GM12878 (cell line): ENCODE data around the gene CFAP410. TPM values are rescaled to one million over a fixed set of nuclear protein-coding genes. Genes with fewer than 3 reads are reported as not detected.

Source experiments
- ATAC-seq: fragments of 200-7000 bp; cut with Tn5 transposase; 3 replicates; pipeline ENCODE4 v1.9.1; 2020; ENCODE audit warnings: mild to moderate bottlenecking, moderate library complexity
- BruUV-seq: library from RNA; stranded (reverse); fragments of 400-500 nt; replicated peaks from 2 replicates; lab custom pipeline; 2021; lab: Mats Ljungman, UMichigan
- CTCF ChIA-PET: fragments of 300-600 bp; sonication (Branson Sonifier 250); formaldehyde crosslinking; extraction: SDS; loops from one replicate; lab custom pipeline; 2021; ENCODE audit warnings: inconsistent platforms; lab: Yijun Ruan, JAX
- POLR2A ChIA-PET: fragments of 350-600 bp; formaldehyde crosslinking; extraction: SDS; loops from one replicate; lab custom pipeline; 2021; ENCODE audit warnings: inconsistent platforms; lab: Charles Lee
- RAD21 ChIA-PET: fragments of 300-600 bp; sonication (Branson Sonifier 250); formaldehyde crosslinking; loops from one replicate; lab custom pipeline; 2023; ENCODE audit warnings: antibody characterized with exemption; ENCODE audit not compliant: unreplicated experiment; lab: Charles Lee
- SMC1A ChIA-PET: fragments of 300-600 bp; sonication (Branson Sonifier 250); formaldehyde crosslinking; loops from one replicate; lab custom pipeline; 2023; ENCODE audit not compliant: unreplicated experiment, uncharacterized antibody; lab: Charles Lee
- DNase-seq: peaks from one replicate; pipeline ENCODE4 v3.0.0-alpha.2; 2011; ENCODE audit warnings: low read depth, low spot score
- FAIRE-seq: peaks from 3 replicates; lab custom pipeline; 2011; peaks lifted over from hg19 to GRCh38; lab: Jason Lieb, UNC
- H2AFZ ChIP-seq: 2 replicates; pipeline ENCODE4 v1.6.0; 2011; ENCODE audit warnings: low read depth, low read length, control low read depth; ENCODE audit not compliant: control insufficient read depth
- H3K27ac ChIP-seq: 2 replicates; pipeline ENCODE4 v1.5.1; 2011; ENCODE audit warnings: control low read depth; ENCODE audit not compliant: control insufficient read depth, insufficient read depth
- H3K27me3 ChIP-seq, 2 experiments: replicated peaks in 1 of 2; 2 replicates each; pipeline versions ENCODE4 v1.6.0 to v1.6.1; 2011; ENCODE audit warnings: low read length in 1 of 2; ENCODE audit not compliant: control insufficient read depth in 2 of 2, insufficient read depth in 2 of 2
- H3K36me3 ChIP-seq, 2 experiments: 2 replicates each; pipeline ENCODE4 v1.5.1; 2011; ENCODE audit warnings: low read length in 1 of 2; ENCODE audit not compliant: control insufficient read depth in 2 of 2, insufficient read depth in 2 of 2
- H3K4me1 ChIP-seq: 2 replicates; pipeline ENCODE4 v1.6.1; 2011; ENCODE audit warnings: mild to moderate bottlenecking, low read length, moderate library complexity, mixed read lengths; ENCODE audit not compliant: control insufficient read depth, insufficient read depth
- H3K4me2 ChIP-seq: 2 replicates; pipeline ENCODE4 v1.6.0; 2011; ENCODE audit warnings: control low read depth; ENCODE audit not compliant: control insufficient read depth, insufficient read depth
- H3K4me3 ChIP-seq: fragments of 200-600 bp; sonication (generic); 2 replicates; pipeline ENCODE4 v1.5.1; 2016
- H3K79me2 ChIP-seq: 2 replicates; pipeline ENCODE4 v1.6.0; 2011; ENCODE audit warnings: low read length; ENCODE audit not compliant: control insufficient read depth, insufficient read depth
- H3K9ac ChIP-seq: 2 replicates; pipeline ENCODE4 v1.8.0; 2011; ENCODE audit warnings: low read length, control low read depth, mixed read lengths; ENCODE audit not compliant: control insufficient read depth, insufficient read depth
- H3K9me3 ChIP-seq: replicated peaks from 3 replicates; pipeline ENCODE4 v1.5.1; 2011; ENCODE audit warnings: mild to moderate bottlenecking, low read length; ENCODE audit not compliant: control insufficient read depth, insufficient read depth
- H4K20me1 ChIP-seq: 2 replicates; pipeline ENCODE4 v1.6.0; 2011; ENCODE audit not compliant: control insufficient read depth, insufficient read depth
- ATF7 ChIP-seq: fragments of 450-650 bp; IDR thresholded peaks from 2 replicates; pipeline ENCODE4 v1.6.1; 2016; ENCODE audit warnings: low read depth, mild to moderate bottlenecking
- BRCA1 ChIP-seq: IDR thresholded peaks from 2 replicates; pipeline ENCODE4 v1.6.1; 2011; ENCODE audit warnings: low read depth, low read length, improper control_type of control experiment
- EGR1 ChIP-seq, 2 experiments: IDR thresholded peaks; 1 replicate in 1 of 2; 2 replicates in 1 of 2; pipeline ENCODE4 v1.6.1; 2011 to 2012; ENCODE audit warnings: low read depth in 2 of 2, low read length in 2 of 2, borderline replicate concordance in 1 of 2, mild to moderate bottlenecking in 1 of 2, moderate library complexity in 1 of 2
- MXI1 ChIP-seq: fragments of 150-350 bp; IDR thresholded peaks from 2 replicates; pipeline ENCODE4 v1.6.1; 2011; ENCODE audit warnings: low read depth, mild to moderate bottlenecking, inconsistent platforms, low read length, improper control_type of control experiment
- NFYB ChIP-seq: IDR thresholded peaks from 2 replicates; pipeline ENCODE4 v1.6.1; 2011; ENCODE audit warnings: low read depth, mild to moderate bottlenecking, low read length, improper control_type of control experiment, moderate library complexity; ENCODE audit not compliant: insufficient read depth
- POLR2AphosphoS5 ChIP-seq: IDR thresholded peaks from 2 replicates; pipeline ENCODE4 v1.6.1; 2011; ENCODE audit warnings: mild to moderate bottlenecking, low read length, inconsistent platforms
- RAD51 ChIP-seq: fragments of 450-650 bp; IDR thresholded peaks from 2 replicates; pipeline ENCODE4 v1.6.1; 2016; ENCODE audit warnings: moderate library complexity, mild to moderate bottlenecking, inconsistent platforms
- SMAD5 ChIP-seq: IDR thresholded peaks from 2 replicates; pipeline ENCODE4 v1.6.1; 2016; ENCODE audit warnings: antibody characterized with exemption, low read depth
- WGBS: methylation state at CpG from one replicate; pipeline ENCODE4 v1.1.6; 2016; ENCODE audit warnings: low lambda C conversion rate; ENCODE audit not compliant: insufficient replicate concordance, insufficient coverage; ENCODE audit errors: missing lambda C conversion rate; 5-methylcytosine and 5-hydroxymethylcytosine counted together
- in situ Hi-C: fragments of 300-500 bp; cut with MboI; formaldehyde crosslinking; loops from 9 replicates; pipeline ENCODE4 v1.14.3; 2018; ENCODE audit warnings: mixed read lengths
- intact Hi-C: fragments of 100-400 bp; cut with micrococcal nuclease; formaldehyde crosslinking; loops from one replicate; pipeline ENCODE4 v1.14.2; 2022; ENCODE audit not compliant: unreplicated experiment
- polyA plus RNA-seq, 11 experiments: library from polyadenylated mRNA; depleted of rRNA in 4 of 11; unstranded in 6 of 11; stranded (reverse) in 5 of 11; fragments of >200 nt; fragmentation: Nextera tagmentation in 4 of 11; fragmentation: Illumina TruSeq in 1 of 11; extraction: Ambion mirVana in 4 of 11; extraction: Trizol in 1 of 11; gene quantifications; 1 replicate in 1 of 11; 2 replicates in 10 of 11; pipeline versions ENCODE4 v1.2.1 to v1.2.3, GENCODE V29; 2011 to 2016; ENCODE audit warnings: inconsistent platforms in 2 of 11, missing spikeins in 2 of 11, low read depth in 1 of 11
- total RNA-seq, 4 experiments: library from RNA; depleted of rRNA in 3 of 4; stranded (reverse); fragments of >200 nt in 3 of 4; fragmentation: Illumina TruSeq in 1 of 4; extraction: Trizol in 1 of 4; gene quantifications; 2 replicates each; pipeline versions ENCODE4 v1.2.1 to v1.2.3, GENCODE V29; 2013 to 2021
- TF ChIP-seq, protein P1 (sequence below): IDR thresholded peaks from 2 replicates; pipeline ENCODE4 v1.6.1; 2012; ENCODE audit warnings: improper control_type of control experiment, low read depth, low read length; ENCODE audit not compliant: insufficient replicate concordance

The CFAP410 gene
- total and polyA plus RNA-seq, 10 of the 15 experiments (the other 5 are each of a cell fraction or from before 2014, with no cell fraction given) = 0.14 to 24.8 (median 11.3) TPM

DNA sequence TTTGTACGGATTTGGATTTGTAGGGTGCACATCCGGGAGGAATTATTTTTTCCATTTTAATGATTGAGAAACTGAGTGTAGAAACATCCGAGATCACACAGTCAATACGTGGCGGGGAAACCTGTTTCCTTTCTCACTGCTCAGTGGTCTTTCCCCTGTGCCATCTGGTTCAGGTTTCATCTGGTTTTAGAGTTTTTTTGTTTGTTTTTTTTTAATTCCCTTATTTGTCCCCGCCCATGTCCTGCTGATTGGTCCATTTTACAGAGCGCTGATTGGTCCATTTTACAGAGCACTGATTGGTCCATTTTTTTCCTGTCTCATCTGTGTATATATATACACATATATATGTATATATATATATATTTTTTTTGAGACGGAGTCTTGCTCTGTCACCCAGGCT is 20.2 kb upstream of the CFAP410 start:
- FAIRE-seq = no peak
- ChIA-PET CTCF (no interaction called here), SMC1A (no interaction called here), POLR2A (no interaction called here)
- H3K4me2 ChIP-seq = no peak overlapping the region
- H3K9ac ChIP-seq = no peak overlapping the region
- H2AFZ ChIP-seq = no peak overlapping the region
- H3K4me3 ChIP-seq = no peak overlapping the region
- H3K79me2 ChIP-seq = peaks cover 15% of the 10 kb centered on the region
- WGBS = 86% methylated on average over 8 of the region's 8 CpGs
- peaks cover 0 to 5% of the 10 kb centered on the region in 2 experiments; a peak in 1 of 4 replicates for H3K36me3 ChIP-seq
- no peak overlapping the region for H3K27ac ChIP-seq
- H3K9me3 ChIP-seq = no peaks in the 10 kb centered on the region; the same call in 2 of the 3 replicates
- TF ChIP-seq RAD51 (no peak), ATF7 (no peak), MXI1 (no peak), NFYB (0 out of 2 replicates have a peak, but pooled peaks have one; percentile 37), BRCA1 (no peak), POLR2AphosphoS5 (no peak), SMAD5 (no peak), EGR1 (IDR thresholded peaks at IDR 0.05; ENCODE audit: borderline replicate concordance in 1 of 2, low read depth in 2 of 2, low read length in 2 of 2) (no peak)
- TF ChIP-seq, protein P1, sequence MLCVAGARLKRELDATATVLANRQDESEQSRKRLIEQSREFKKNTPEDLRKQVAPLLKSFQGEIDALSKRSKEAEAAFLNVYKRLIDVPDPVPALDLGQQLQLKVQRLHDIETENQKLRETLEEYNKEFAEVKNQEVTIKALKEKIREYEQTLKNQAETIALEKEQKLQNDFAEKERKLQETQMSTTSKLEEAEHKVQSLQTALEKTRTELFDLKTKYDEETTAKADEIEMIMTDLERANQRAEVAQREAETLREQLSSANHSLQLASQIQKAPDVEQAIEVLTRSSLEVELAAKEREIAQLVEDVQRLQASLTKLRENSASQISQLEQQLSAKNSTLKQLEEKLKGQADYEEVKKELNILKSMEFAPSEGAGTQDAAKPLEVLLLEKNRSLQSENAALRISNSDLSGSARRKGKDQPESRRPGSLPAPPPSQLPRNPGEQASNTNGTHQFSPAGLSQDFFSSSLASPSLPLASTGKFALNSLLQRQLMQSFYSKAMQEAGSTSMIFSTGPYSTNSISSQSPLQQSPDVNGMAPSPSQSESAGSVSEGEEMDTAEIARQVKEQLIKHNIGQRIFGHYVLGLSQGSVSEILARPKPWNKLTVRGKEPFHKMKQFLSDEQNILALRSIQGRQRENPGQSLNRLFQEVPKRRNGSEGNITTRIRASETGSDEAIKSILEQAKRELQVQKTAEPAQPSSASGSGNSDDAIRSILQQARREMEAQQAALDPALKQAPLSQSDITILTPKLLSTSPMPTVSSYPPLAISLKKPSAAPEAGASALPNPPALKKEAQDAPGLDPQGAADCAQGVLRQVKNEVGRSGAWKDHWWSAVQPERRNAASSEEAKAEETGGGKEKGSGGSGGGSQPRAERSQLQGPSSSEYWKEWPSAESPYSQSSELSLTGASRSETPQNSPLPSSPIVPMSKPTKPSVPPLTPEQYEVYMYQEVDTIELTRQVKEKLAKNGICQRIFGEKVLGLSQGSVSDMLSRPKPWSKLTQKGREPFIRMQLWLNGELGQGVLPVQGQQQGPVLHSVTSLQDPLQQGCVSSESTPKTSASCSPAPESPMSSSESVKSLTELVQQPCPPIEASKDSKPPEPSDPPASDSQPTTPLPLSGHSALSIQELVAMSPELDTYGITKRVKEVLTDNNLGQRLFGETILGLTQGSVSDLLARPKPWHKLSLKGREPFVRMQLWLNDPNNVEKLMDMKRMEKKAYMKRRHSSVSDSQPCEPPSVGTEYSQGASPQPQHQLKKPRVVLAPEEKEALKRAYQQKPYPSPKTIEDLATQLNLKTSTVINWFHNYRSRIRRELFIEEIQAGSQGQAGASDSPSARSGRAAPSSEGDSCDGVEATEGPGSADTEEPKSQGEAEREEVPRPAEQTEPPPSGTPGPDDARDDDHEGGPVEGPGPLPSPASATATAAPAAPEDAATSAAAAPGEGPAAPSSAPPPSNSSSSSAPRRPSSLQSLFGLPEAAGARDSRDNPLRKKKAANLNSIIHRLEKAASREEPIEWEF = no peak
- TF ChIP-seq, all 136 proteins: peak for 1
- intact Hi-C loops (no loop called here), in situ Hi-C loops (no loop called here)
- RAD21 ChIA-PET = no interaction called here
- DNase-seq = no peak
- no peak for ATAC-seq
- no peaks in the 10 kb centered on the region for H3K27me3 ChIP-seq
- peaks cover 8% of the 10 kb centered on the region for H3K4me1 ChIP-seq
- BruUV-seq = no TSS peak
- no peaks in the 10 kb centered on the region for H4K20me1 ChIP-seq
